GM19438 (cell line): ENCODE results near the gene FAM184B.
"Not testable (repeated sequence)": the region's sequence is repeated elsewhere in the genome, so short reads cannot be mapped to it uniquely, and the experiment has no call there.

ENCODE experiments used
- ATAC-seq: cut with Tn5 transposase; IDR thresholded peaks from one replicate; pipeline ENCODE4 v1.9.1; 2021; ENCODE audit warnings: low read depth; ENCODE audit not compliant: unreplicated experiment

The FAM184B gene

GRCh38 chr4:17721496-17722355, 59.7 kb downstream of the FAM184B start:
- ATAC-seq = no peak

- no peak for ATAC-seq
These were observed 62.3 kb downstream of the FAM184B start for GRCh38 chr4:17719106-17719505.

- no peak for ATAC-seq
These were observed 63.0 kb downstream of the FAM184B start for GRCh38 chr4:17718471-17718870.

GRCh38 chr4:17717301-17717700, 64.1 kb downstream of the FAM184B start:
- ATAC-seq = no peak

GRCh38 chr4:17715511-17715910, 65.9 kb downstream of the FAM184B start:
- ATAC-seq = no peak

- no peak for ATAC-seq
These were observed 67.6 kb downstream of the FAM184B start for GRCh38 chr4:17713779-17714178.

- ATAC-seq = no peak
These were observed 69.3 kb downstream of the FAM184B start for GRCh38 chr4:17712166-17712565.

GRCh38 chr4:17711206-17711605, 70.2 kb downstream of the FAM184B start:
- not testable (repeated sequence) for ATAC-seq

GRCh38 chr4:17709763-17710068, 71.7 kb downstream of the FAM184B start:
- ATAC-seq = no peak

- no peak for ATAC-seq
These were observed 72.2 kb downstream of the FAM184B start for GRCh38 chr4:17708992-17709762.

- no peak for ATAC-seq
These were observed 73.8 kb downstream of the FAM184B start for GRCh38 chr4:17707671-17708070.

GRCh38 chr4:17705107-17705506, 76.3 kb downstream of the FAM184B start:
- no peak for ATAC-seq

GRCh38 chr4:17704020-17704650, 77.3 kb downstream of the FAM184B start:
- no peak for ATAC-seq

GRCh38 chr4:17702641-17703040, 78.8 kb downstream of the FAM184B start:
- no peak for ATAC-seq

GRCh38 chr4:17701882-17702281, 79.5 kb downstream of the FAM184B start:
- ATAC-seq = no peak

GRCh38 chr4:17701138-17701839, 80.1 kb downstream of the FAM184B start:
- no peak for ATAC-seq

- ATAC-seq = no peak
These were observed 82.0 kb downstream of the FAM184B start for GRCh38 chr4:17699380-17699779.

GRCh38 chr4:17698116-17698515, 83.3 kb downstream of the FAM184B start:
- ATAC-seq = no peak

- ATAC-seq = no peak
These were observed 86.1 kb downstream of the FAM184B start for GRCh38 chr4:17695341-17695740.

- ATAC-seq = no peak
These were observed 86.9 kb downstream of the FAM184B start for GRCh38 chr4:17694552-17694951.

- ATAC-seq = no peak
These were observed 90.5 kb downstream of the FAM184B start for GRCh38 chr4:17690898-17691297.
